Renal cortex interstitium (tissue), 15 donors: ENCODE measurements around the gene GOLGA8O. TPM values are rescaled to one million over a fixed set of nuclear protein-coding genes. Genes with fewer than 3 reads are reported as not detected.
"Not testable (repeated sequence)": the region's sequence is repeated elsewhere in the genome, so short reads cannot be mapped to it uniquely, and the experiment has no call there.

Experiments
- DNase-seq, 11 donors: peaks; one replicate each; pipeline ENCODE4 v3.0.0-alpha.2; 2013; ENCODE audit warnings: low read depth in 9 of 11, low spot score in 4 of 11; ENCODE audit errors: extremely low read depth in 1 of 11
- long read RNA-seq, 16 experiments: transcript quantifications; one replicate each; lab custom pipeline, GENCODE V29; 2026
- polyA plus RNA-seq, 3 donors: library from polyadenylated mRNA; unstranded; fragments of 120-200 nt; gene quantifications; one replicate each; pipeline ENCODE4 v1.2.1, GENCODE V29; 2013; ENCODE audit not compliant: insufficient read length in 3 of 3

Gene GOLGA8O
- polyA plus RNA-seq, result 1 to 10 TPM in 1 of 3 donors, under 1 TPM in 2; 0.42 to 1.5 (median 0.73) TPM
- long read RNA-seq, donor 1, result 0 reads
- long read RNA-seq, donor 2, result 0 reads
- long read RNA-seq, donor 3, result 0 reads
- long read RNA-seq, donor 4, result 0 reads
- long read RNA-seq, donor 5, result 0 reads
- long read RNA-seq, donor 6, result 0 reads
- long read RNA-seq, donor 7, result 0 reads
- long read RNA-seq, donor 8, result 0 reads
- long read RNA-seq, donor 9, result 0 reads
- long read RNA-seq, donor 10, result 0 reads
- long read RNA-seq, donor 11, result 0 reads
- long read RNA-seq, donor 12, result 0 reads
- long read RNA-seq, donor 13, result 0 reads
- long read RNA-seq, donor 14, result 0 reads
- long read RNA-seq, donor 15, result 0 reads
- long read RNA-seq, donor 16, result 0 reads

- DNase-seq, result not testable (repeated sequence)
These were observed at the start of gene GOLGA8O for GRCh38 chr15:32455534-32455933. Gene GOLGA8O, minus strand, starts transcription at chr15:32455634. Its CDS starts 98 bp downstream, at chr15:32455536.

DNA sequence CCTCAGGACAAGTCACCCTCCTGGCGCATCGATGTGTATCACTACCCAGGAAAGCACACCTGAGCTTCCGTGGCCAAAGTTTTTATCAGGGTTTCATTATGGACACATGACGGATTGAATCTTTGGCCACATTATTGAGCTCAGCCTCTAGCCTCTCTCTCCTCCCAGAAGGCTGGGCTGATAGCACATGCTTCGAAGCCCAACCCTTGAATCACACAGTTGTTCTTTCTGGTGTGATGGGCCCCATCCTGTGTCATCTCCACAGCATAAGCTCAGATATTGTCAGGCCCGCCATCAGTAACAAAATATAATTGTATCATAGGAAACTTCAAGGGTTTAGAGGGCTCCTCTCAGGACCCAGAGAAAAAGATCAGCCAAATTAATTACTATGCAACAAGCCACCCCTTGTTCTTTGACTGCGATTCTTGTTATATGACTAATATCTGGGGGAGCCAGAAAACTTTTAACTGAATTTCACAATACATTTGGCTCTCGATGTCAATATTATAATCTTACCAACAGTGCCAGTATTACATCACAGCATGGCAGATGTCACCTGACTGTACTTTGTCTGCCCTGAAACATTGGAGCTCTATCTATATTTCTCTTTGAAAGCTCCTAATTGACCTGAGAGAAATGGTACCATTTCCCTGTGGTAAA is 48.8 kb upstream of the GOLGA8O start:
- not testable (repeated sequence) for DNase-seq

GRCh38 chr15:32502946-32503345 is 47.5 kb upstream of the GOLGA8O start:
- DNase-seq, result peak in 8 of 11 donors; percentile 7 to 46 (median 27)

DNA sequence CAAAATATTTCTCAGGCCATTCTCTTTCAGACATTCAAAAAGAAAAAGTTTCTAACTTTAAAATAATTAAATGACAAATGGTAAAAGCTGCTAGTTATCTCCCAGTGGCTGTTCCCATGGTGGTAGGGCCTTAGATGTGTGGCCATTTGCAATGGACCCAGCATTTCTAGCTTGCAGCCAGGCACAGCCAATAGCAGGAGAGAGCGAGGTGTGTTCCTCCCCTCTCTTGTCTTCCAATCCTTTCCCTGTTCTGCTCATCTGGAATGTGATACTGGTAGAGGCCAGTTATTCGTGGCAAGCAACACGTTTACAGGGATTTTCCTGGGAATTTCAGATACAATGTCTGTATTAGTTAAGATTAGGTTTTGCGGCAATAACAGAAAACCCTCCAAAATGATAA is 37.3 kb upstream of the GOLGA8O start:
- not testable (repeated sequence) for DNase-seq

- not testable (repeated sequence) for DNase-seq
These were observed 31.0 kb upstream of the GOLGA8O start for GRCh38 chr15:32486474-32486873.

GRCh38 chr15:32483377-32483776 is 27.9 kb upstream of the GOLGA8O start:
- not testable (repeated sequence) for DNase-seq

DNA sequence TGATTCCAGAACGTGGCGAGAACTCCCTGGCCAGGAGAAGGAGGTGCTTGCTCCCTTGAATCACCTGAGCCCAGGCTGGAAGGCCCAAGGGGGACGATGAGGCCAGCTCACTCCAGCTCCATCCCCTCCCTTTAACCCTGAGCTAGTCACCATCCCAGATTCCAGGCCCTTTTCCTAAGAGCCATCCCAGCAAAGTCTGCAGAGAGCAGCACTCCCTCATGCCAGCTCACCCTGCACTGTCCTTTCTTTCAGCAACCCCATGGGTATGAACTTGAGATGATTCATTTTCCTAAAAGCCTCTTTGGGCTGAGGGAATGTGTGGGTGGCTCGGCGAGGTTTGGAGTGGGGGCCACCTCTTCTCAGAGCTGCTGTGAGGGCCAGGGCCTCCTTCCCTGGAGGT is 26.2 kb upstream of the GOLGA8O start:
- not testable (repeated sequence) for DNase-seq

DNA sequence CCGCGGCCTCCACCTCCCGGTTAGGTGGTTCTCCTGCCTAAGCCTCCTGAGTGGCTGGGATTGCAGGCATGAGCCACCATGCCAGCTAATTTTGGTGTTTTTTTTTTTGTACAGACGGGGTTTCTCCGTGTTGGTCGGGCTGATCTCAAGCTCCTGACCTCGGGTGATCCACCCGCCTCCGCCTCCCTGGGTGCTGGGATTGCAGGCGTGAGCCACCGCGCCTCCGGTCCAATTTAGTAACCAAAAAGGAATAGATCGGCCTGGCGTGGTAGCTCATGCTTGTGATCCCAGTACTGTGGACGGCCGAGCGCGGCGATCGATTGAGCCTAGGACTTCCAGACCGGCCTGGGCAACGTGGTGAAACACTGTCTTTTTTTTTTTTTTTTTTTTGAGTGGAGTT is 12.6 kb upstream of the GOLGA8O start:
- DNase-seq, result not testable (repeated sequence)

DNA sequence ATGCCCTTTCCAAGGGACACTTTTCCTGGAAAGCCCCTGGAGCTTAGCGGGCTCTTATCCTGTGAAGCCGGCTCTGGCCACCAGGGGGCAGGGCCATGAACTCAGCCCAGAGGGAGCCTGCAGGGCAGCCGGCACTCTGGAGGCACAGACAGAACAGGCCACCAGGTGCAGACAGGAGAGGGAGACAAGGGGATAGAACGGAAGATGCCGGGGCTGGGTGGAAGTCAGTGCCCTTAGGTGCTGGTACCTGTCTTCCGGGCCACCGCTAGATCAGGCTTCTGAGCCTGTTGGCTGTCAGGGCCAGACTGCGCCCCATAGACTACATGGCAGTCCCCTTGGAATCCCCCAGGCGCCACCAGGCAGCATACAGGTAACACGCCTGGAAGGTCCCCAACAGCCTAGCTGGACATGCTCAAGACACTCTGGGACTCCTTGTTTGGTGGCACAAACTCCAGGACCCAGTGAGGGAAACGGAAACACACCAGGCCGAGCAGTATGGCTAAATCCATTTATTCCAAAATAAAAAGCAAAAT is 14.9 kb downstream of the GOLGA8O start:
- DNase-seq, result not testable (repeated sequence)

GRCh38 chr15:32434102-32434963 is 21.1 kb downstream of the GOLGA8O start:
- not testable (repeated sequence) for DNase-seq

- not testable (repeated sequence) for DNase-seq
These were observed 27.8 kb downstream of the GOLGA8O start for GRCh38 chr15:32427635-32428034.

DNA sequence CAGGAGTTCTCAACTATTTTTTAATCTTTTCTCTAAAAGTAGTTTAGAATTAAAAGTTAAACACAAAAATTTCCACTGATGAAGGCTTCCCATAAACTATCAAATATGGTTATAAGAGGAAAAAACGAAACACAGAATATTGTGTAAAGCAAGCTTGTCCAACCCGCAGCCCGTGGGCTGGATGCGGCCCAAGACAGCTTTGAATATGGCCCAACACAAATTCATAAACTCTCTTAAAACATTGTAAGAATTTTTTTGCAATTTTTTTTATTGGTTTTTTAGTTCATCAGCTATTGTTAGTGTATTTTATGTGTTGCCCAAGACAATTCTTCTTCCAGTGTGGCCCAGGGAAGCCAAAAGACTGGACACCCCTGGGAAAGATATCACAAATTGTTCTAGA is 28.9 kb downstream of the GOLGA8O start:
- DNase-seq, result not testable (repeated sequence)

DNA sequence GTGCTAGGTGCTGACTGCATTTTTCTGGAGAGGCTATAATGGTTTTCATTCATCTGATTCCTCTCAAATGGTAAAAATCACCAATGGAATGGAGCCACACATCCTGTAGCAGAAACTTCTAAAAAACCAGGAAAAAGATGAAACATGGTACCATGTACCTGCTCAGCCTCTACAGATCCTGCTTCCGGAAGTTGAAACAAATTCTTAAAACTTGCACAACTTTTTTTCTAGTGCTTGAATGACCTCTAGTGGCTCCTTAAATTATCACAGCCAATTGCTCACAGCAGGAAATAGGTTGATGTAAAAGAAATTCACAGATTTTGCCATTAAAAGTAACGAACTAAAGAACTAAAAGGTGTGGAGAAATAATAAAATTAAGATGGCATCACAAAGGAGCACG is 47.5 kb downstream of the GOLGA8O start:
- DNase-seq, result not testable (repeated sequence)

- not testable (repeated sequence) for DNase-seq
These were observed 52.2 kb downstream of the GOLGA8O start, which contains the start of gene GOLGA8K for GRCh38 chr15:32403192-32403591. Gene GOLGA8K, minus strand, starts transcription at chr15:32403292. Its CDS starts 98 bp downstream, at chr15:32403194.

- not testable (repeated sequence) for DNase-seq
These were observed 58.9 kb downstream of the GOLGA8O start for GRCh38 chr15:32396522-32396921.
